Activated T-helper 1 cell treated with anti-CD3 and anti-CD28 coated beads, Interleukin-12 subunit alpha, Interleukin-12 subunit beta, Interleukin-2, Interleukin-4 antibody, amounts not matched to agents 30 ng/mL and 10 ng/mL and 1 ng/mL, durations not matched to agents 14 hours and 24 hours and 36 hours (primary cell): ENCODE data around the gene IRF5. TPM values are rescaled to one million over a fixed set of nuclear protein-coding genes. Genes with fewer than 3 reads are reported as not detected.
"Not testable (repeated sequence)": the region's sequence is repeated elsewhere in the genome, so short reads cannot be mapped to it uniquely, and the experiment has no call there.

Experiments
- DNase-seq: peaks from one replicate; pipeline ENCODE4 v3.0.0; 2021; ENCODE audit warnings: low spot score
- H3K27ac Mint-ChIP-seq: one replicate; pipeline ENCODE4 v1.8.0; 2021; ENCODE audit warnings: mild to moderate bottlenecking, mixed read lengths
- H3K27me3 Mint-ChIP-seq: one replicate; pipeline ENCODE4 v1.8.0; 2022; ENCODE audit warnings: mild to moderate bottlenecking, moderate library complexity, mixed read lengths; ENCODE audit not compliant: insufficient read depth
- H3K36me3 Mint-ChIP-seq: one replicate; pipeline ENCODE4 v1.8.0; 2021; ENCODE audit warnings: low read depth, mixed read lengths
- H3K4me1 Mint-ChIP-seq: one replicate; pipeline ENCODE4 v1.8.0; 2021; ENCODE audit warnings: low read depth, mixed read lengths
- H3K4me3 Mint-ChIP-seq: one replicate; pipeline ENCODE4 v1.8.0; 2021; ENCODE audit warnings: mild to moderate bottlenecking, moderate library complexity, mixed read lengths
- H3K9me3 Mint-ChIP-seq: one replicate; pipeline ENCODE4 v1.8.0; 2021; ENCODE audit warnings: mixed read lengths
- intact Hi-C: fragments of 100-400 bp; cut with micrococcal nuclease; formaldehyde crosslinking; loops from one replicate; pipeline ENCODE4 v1.15.1; 2024
- total RNA-seq: library from RNA; stranded (reverse); gene quantifications from 2 replicates; pipeline ENCODE4 v1.2.3, GENCODE V29; 2022

IRF5 gene
- total RNA-seq, 1 donor from 2014 or later, result 19.8 TPM

- Mint-ChIP-seq H3K36me3 (peaks cover 2% of the 10 kb centered on the region), H3K4me1 (peaks cover 5% of the 10 kb centered on the region), H3K27me3 (peaks cover 51% of the 10 kb centered on the region), H3K9me3 (no peaks in the 10 kb centered on the region), H3K27ac (peak overlapping the region; percentile 40), H3K4me3 (no peak overlapping the region)
- intact Hi-C loops, result no loop called here
- DNase-seq, result no peak
Measured at GRCh38 chr7:128911423-128912031, 26.2 kb upstream of the IRF5 start.

DNA sequence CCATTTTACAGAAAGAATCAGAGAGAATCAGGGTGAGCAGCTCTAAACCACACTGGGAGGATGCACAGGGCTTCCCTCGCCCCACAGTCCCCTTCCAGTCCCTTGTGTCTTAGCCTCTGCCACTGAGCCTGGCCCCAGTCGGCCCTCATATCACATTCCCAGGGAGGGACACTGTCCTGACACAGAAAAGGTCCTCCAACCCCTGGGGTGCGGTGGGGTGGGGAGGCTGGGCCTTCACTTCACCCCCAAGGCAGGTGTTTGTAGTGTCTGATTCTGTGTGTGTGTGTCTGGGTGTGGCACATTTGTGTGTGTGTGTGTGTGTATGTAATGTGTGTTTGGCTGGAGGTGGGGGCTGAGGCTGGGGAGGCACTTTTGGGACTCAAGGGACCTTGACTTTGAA, 25.4 kb upstream of the IRF5 start:
- peaks cover 5% of the 10 kb centered on the region for H3K4me1 Mint-ChIP-seq
- H3K9me3 Mint-ChIP-seq, result no peaks in the 10 kb centered on the region
- H3K27ac Mint-ChIP-seq, result no peak overlapping the region
- no peak for DNase-seq
- no peak overlapping the region for H3K4me3 Mint-ChIP-seq
- peaks cover 2% of the 10 kb centered on the region for H3K36me3 Mint-ChIP-seq
- intact Hi-C loops, result no loop called here
- H3K27me3 Mint-ChIP-seq, result peaks cover 58% of the 10 kb centered on the region

DNA sequence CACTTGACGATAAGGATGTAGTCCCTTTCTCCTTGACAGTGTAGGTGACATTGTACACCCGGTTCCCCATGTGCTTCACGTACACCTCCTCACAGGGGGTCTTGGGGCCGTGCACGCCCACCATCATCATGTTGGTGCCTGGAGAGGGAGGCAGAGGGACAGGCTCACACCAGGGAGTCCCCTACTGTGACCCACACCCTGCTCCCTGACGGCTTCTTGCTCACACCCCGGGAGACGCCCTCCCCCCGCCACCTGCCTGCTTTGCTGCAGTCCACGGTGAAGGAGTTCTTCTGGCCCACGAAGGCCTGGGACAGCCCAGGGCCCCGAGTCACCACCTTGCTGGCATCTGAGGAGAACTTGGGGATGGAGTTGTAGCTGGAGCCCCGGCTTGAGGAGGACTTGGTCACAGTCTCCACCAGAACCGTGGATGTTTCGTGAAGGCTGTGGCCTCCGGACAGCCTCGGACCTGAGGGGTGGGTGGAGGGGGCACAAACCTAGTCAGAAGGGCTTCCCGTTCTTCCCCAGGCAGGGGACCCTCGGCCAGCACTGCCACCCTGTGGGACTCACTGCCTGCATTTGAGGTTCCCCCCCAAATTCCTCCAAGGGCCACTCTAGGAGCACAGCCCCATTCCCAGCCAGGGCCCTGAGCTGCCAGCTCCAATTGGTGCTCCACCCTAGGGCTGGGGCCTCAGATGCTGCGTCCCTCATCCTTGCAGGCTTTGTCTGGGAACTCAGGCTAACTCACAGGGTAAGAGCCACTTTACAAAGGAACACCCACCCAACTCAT, 24.8 kb upstream of the IRF5 start:
- H3K27me3 Mint-ChIP-seq, result peaks cover 61% of the 10 kb centered on the region
- H3K36me3 Mint-ChIP-seq, H3K4me1 Mint-ChIP-seq, H3K9me3 Mint-ChIP-seq, DNase-seq, intact Hi-C loops, H3K4me3 Mint-ChIP-seq, H3K27ac Mint-ChIP-seq: not testable (repeated sequence)

- DNase-seq, result no peak
- no peaks in the 10 kb centered on the region for H3K9me3 Mint-ChIP-seq
- H3K4me1 Mint-ChIP-seq, result peaks cover 5% of the 10 kb centered on the region
- no peak overlapping the region for H3K4me3 Mint-ChIP-seq
- peaks cover 2% of the 10 kb centered on the region for H3K36me3 Mint-ChIP-seq
- intact Hi-C loops, result no loop called here
- H3K27me3 Mint-ChIP-seq, result peaks cover 60% of the 10 kb centered on the region
- H3K27ac Mint-ChIP-seq, result no peak overlapping the region
Measured at GRCh38 chr7:128913870-128914565, 23.7 kb upstream of the IRF5 start.

- no peaks in the 10 kb centered on the region for H3K9me3 Mint-ChIP-seq
- no peak overlapping the region for H3K4me3 Mint-ChIP-seq
- peaks cover 2% of the 10 kb centered on the region for H3K36me3 Mint-ChIP-seq
- intact Hi-C loops, result no loop called here
- DNase-seq, result no peak
- peaks cover 59% of the 10 kb centered on the region for H3K27me3 Mint-ChIP-seq
- no peak overlapping the region for H3K27ac Mint-ChIP-seq
- H3K4me1 Mint-ChIP-seq, result peaks cover 5% of the 10 kb centered on the region
Measured at GRCh38 chr7:128914566-128915151, 23.1 kb upstream of the IRF5 start.

DNA sequence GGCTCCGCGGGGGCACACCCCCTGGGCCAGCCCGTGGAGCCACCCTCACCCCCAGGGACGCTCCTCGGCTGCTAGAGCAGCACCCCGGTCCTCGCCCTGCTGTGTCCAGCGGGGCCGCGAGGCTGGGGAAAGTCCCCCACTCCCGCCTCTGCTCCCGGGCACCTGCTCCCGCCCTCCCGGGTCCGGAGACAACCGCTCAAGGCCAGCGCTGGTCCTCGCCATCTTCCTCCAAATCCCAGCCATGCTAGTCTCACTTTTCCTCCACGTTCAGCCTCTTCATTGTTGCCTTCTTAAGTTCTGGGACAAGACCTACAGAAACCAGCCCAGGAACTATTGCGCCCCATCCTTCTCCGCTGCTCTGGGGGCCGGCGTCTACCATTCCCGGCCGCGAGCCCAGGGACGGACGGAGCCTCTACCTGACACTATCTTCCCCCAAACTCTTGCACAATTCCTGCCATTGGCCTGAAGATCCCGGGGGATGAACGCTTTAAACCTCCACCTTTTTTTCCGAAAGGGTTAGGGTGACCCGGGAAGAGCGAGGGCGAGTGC, 22.4 kb upstream of the IRF5 start:
- Mint-ChIP-seq H3K9me3 (no peaks in the 10 kb centered on the region), H3K27ac (no peak overlapping the region), H3K4me1 (peaks cover 5% of the 10 kb centered on the region), H3K4me3 (peak overlapping the region; percentile 37), H3K36me3 (peaks cover 2% of the 10 kb centered on the region), H3K27me3 (peaks cover 59% of the 10 kb centered on the region)
- intact Hi-C loops, result no loop called here
- DNase-seq, result no peak

DNA sequence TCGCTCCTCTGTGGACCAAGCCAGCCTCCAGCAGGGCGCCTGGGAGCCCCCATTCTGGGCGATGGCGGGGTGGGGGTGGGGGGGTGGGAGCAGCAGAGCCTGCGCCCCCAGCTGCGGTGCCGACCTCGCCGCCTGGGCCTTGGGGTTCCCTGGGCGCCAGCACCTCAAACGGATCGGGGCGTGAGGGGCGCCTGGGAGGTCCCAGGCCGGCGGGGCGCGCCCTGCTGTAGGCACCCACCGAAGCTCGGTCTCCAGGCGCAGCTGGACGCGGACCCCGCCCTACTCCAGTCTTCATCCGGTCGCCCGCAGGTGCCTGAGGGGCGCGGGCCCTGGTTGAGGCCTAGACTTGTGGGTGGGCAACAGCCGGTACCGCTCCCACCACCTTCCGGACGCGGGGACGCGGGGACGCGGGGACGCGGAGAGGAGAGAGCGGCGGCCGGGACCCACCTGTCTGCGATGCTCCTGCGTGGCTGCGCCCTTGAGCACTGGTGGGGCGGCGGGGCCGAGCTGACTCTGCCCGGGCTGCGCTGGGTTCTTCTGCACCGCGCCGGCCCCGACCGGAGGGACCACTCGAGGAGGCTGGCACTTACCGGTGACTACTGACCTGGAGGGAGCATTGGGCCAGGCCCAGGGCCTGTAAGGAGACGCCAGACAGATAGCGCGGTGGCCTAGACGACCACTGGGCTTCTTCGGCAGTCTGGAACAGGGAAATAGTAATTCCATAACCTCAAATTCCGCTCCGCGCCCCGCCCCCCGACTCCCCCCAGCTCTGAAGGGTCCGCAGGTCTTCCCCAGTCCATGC, 21.7 kb upstream of the IRF5 start:
- peaks cover 2% of the 10 kb centered on the region for H3K36me3 Mint-ChIP-seq
- no peak overlapping the region for H3K4me3 Mint-ChIP-seq
- no peaks in the 10 kb centered on the region for H3K9me3 Mint-ChIP-seq
- peaks cover 61% of the 10 kb centered on the region for H3K27me3 Mint-ChIP-seq
- DNase-seq, result no peak
- intact Hi-C loops, result no loop called here
- no peak overlapping the region for H3K27ac Mint-ChIP-seq
- H3K4me1 Mint-ChIP-seq, result peaks cover 5% of the 10 kb centered on the region

- peaks cover 57% of the 10 kb centered on the region for H3K27me3 Mint-ChIP-seq
- H3K27ac Mint-ChIP-seq, result no peak overlapping the region
- H3K9me3 Mint-ChIP-seq, result no peaks in the 10 kb centered on the region
- peaks cover 5% of the 10 kb centered on the region for H3K4me1 Mint-ChIP-seq
- H3K4me3 Mint-ChIP-seq, result no peak overlapping the region
- intact Hi-C loops, result no loop called here
- peaks cover 2% of the 10 kb centered on the region for H3K36me3 Mint-ChIP-seq
- no peak for DNase-seq
Measured at GRCh38 chr7:128916643-128916915, 21.1 kb upstream of the IRF5 start.

DNA sequence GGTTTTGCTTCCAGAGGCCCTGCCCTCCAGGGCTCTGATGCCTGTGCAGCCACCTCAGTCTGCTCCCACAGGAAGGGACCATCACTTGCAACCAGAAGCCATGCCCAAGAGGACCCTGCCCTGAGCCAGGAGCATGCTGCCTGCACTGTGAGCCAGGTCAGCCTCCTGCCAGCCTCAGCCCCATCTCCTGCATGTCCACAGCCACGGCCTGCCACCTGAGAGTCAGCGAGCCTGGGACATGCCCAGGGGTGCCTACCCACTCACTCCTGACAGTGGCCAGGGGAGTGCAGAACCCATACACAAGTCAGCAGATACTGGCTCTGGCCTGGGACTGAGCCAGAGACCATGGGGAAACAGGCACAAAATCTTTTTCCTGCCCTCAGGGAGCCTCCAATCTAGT, 20.6 kb upstream of the IRF5 start:
- Mint-ChIP-seq H3K36me3 (peaks cover 2% of the 10 kb centered on the region), H3K27me3 (peaks cover 52% of the 10 kb centered on the region), H3K4me3 (no peak overlapping the region), H3K27ac (no peak overlapping the region), H3K4me1 (peaks cover 5% of the 10 kb centered on the region), H3K9me3 (no peaks in the 10 kb centered on the region)
- no peak for DNase-seq
- intact Hi-C loops, result no loop called here

GRCh38 chr7:128918016-128918665, 19.6 kb upstream of the IRF5 start:
- H3K27me3 Mint-ChIP-seq, result peaks cover 51% of the 10 kb centered on the region
- intact Hi-C loops, result no loop called here

GRCh38 chr7:128919241-128919640, 18.5 kb upstream of the IRF5 start:
- Mint-ChIP-seq H3K27ac (no peak overlapping the region), H3K27me3 (peaks cover 52% of the 10 kb centered on the region), H3K4me1 (peaks cover 5% of the 10 kb centered on the region), H3K36me3 (peaks cover 2% of the 10 kb centered on the region), H3K9me3 (no peaks in the 10 kb centered on the region), H3K4me3 (no peak overlapping the region)
- intact Hi-C loops, result no loop called here
- DNase-seq, result no peak

More at GRCh38 chr7:128918016-128918665, 19.6 kb upstream of the IRF5 start:
- no peaks in the 10 kb centered on the region for H3K9me3 Mint-ChIP-seq
- peaks cover 5% of the 10 kb centered on the region for H3K4me1 Mint-ChIP-seq
- no peak overlapping the region for H3K4me3 Mint-ChIP-seq
- no peak overlapping the region for H3K27ac Mint-ChIP-seq
- peaks cover 2% of the 10 kb centered on the region for H3K36me3 Mint-ChIP-seq
- DNase-seq, result no peak
